Tibial nerve (tissue), 4 donors: ENCODE results near the gene CIDEC.

Experiments used
- CTCF ChIP-seq, 5 experiments: fragments of 200-600 bp in 3 of 5; fragments of 450-650 bp in 2 of 5; sonication (generic) in 3 of 5; IDR thresholded peaks; one replicate each; pipeline ENCODE4 v1.5.1; 2016 to 2019; ENCODE audit warnings: antibody characterized with exemption in 5 of 5, mild to moderate bottlenecking in 3 of 5, moderate library complexity in 2 of 5
- EP300 ChIP-seq, 2 donors: sonication (generic); formaldehyde crosslinking; IDR thresholded peaks; one replicate each; pipeline ENCODE4 v1.6.1; 2017; ENCODE audit warnings: antibody characterized with exemption in 2 of 2, mild to moderate bottlenecking in 1 of 2

GRCh38 chr3:9906480-9906879 lies 26.4 kb upstream of the CIDEC start:
- no peak for TF ChIP-seq CTCF (IDR thresholded peaks at IDR 0.05)
- TF ChIP-seq EP300 (IDR thresholded peaks at IDR 0.05), result no peak
